ENCODE data around the gene DHX29. TPM values are rescaled to one million over a fixed set of nuclear protein-coding genes. Genes with fewer than 3 reads are reported as not detected.

Gene DHX29
- total and polyA plus RNA-seq, 3 donors from 2014 or later: 8.8 to 26.8 (median 19.0) TPM

DNA sequence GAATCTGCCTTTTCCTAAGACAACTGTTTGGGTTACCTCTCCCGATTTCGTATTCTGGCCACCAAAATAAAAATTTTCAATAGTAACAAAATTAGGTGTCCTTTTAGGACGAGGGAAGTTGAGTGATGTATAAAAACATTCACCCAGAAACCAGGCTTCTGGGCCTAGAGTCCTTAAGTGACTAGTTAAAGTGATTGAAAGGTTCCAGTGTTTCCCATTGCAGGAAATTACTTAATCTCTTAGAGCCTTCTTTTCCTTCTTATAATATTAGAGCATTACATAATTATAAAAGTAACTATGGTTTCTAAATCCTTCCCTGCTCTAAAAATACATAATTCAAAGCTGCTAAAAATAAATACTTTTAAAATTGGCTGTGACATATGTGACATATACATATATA is 87.7 kb downstream of the DHX29 start:
- H3K9me3 ChIP-seq: no peaks in the 10 kb centered on the region
- no peak overlapping the region for H3K4me3 ChIP-seq
- no peaks in the 10 kb centered on the region for H3K36me3 ChIP-seq (ENCODE audit: low read depth, missing control alignments)
- intact Hi-C loops (cut with DNase I; ENCODE audit: low total_unique reads): no loop called here
- no peak overlapping the region for H3K27ac ChIP-seq
- TF ChIP-seq POLR2A (IDR thresholded peaks at IDR 0.05): no peak
- TF ChIP-seq, protein P1, sequence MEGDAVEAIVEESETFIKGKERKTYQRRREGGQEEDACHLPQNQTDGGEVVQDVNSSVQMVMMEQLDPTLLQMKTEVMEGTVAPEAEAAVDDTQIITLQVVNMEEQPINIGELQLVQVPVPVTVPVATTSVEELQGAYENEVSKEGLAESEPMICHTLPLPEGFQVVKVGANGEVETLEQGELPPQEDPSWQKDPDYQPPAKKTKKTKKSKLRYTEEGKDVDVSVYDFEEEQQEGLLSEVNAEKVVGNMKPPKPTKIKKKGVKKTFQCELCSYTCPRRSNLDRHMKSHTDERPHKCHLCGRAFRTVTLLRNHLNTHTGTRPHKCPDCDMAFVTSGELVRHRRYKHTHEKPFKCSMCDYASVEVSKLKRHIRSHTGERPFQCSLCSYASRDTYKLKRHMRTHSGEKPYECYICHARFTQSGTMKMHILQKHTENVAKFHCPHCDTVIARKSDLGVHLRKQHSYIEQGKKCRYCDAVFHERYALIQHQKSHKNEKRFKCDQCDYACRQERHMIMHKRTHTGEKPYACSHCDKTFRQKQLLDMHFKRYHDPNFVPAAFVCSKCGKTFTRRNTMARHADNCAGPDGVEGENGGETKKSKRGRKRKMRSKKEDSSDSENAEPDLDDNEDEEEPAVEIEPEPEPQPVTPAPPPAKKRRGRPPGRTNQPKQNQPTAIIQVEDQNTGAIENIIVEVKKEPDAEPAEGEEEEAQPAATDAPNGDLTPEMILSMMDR (IDR thresholded peaks at IDR 0.05): no peak
- H3K4me1 ChIP-seq: peaks cover 5% of the 10 kb centered on the region
- no peaks in the 10 kb centered on the region for H3K27me3 ChIP-seq
- 54 to 86% methylated on average over 3 of the region's 3 CpGs for whole genome bisulfite sequencing, 2 donors
- no peak for DNase-seq

DNA sequence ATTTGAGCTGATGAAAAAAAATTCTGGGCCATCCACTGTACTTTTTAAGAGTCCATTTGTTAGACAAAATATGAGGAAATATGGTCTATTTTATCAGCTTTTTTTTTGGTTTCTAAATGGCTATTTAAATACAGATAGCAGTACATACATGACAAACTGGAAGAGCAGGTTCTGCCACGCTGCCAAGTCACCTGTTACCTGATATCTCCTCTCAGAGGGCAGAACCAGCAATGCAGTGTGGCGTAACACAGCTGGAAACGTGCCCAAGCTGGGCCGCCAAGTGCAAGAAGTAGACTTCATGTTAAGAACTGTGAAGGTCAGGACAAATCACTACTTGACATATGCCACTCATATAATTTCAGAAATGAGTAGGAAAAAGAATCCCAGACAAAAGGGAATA is 88.5 kb downstream of the DHX29 start:
- intact Hi-C loops (cut with DNase I; ENCODE audit: low total_unique reads): no loop called here
- Histone ChIP-seq H3K27me3 (no peaks in the 10 kb centered on the region), H3K27ac (no peak overlapping the region), H3K4me3 (no peak overlapping the region), H3K9me3 (no peaks in the 10 kb centered on the region), H3K36me3 (ENCODE audit: low read depth, missing control alignments) (no peaks in the 10 kb centered on the region), H3K4me1 (peaks cover 5% of the 10 kb centered on the region)
- WGBS, 2 donors: 53 to 56% methylated on average over 4 of the region's 4 CpGs
- no peak for DNase-seq
- no peak for TF ChIP-seq POLR2A (IDR thresholded peaks at IDR 0.05)
- TF ChIP-seq, protein P1 (IDR thresholded peaks at IDR 0.05): no peak

- Histone ChIP-seq H3K4me3 (no peak overlapping the region), H3K9me3 (no peaks in the 10 kb centered on the region), H3K27ac (no peak overlapping the region), H3K36me3 (ENCODE audit: low read depth, missing control alignments) (no peaks in the 10 kb centered on the region), H3K4me1 (no peaks in the 10 kb centered on the region), H3K27me3 (no peaks in the 10 kb centered on the region)
- no peak for DNase-seq
- 88 to 91% methylated on average over 2 of the region's 2 CpGs for WGBS, 2 donors
- TF ChIP-seq POLR2A (IDR thresholded peaks at IDR 0.05): no peak
- TF ChIP-seq, protein P1 (IDR thresholded peaks at IDR 0.05): no peak
- intact Hi-C loops (cut with DNase I; ENCODE audit: low total_unique reads): no loop called here
These were observed 96.2 kb downstream of the DHX29 start for GRCh38 chr5:55211184-55211874.

Other genes starting within 250 kb of the DHX29 start
- gene GZMA, start 205.0 kb downstream of the DHX29 start, total RNA-seq: under 1 TPM in 1 of 2 donors, not detected in 1; 0.37 TPM
- gene GZMA, start 205.0 kb downstream of the DHX29 start, polyA plus RNA-seq (ENCODE audit: insufficient read depth, low read depth, low replicate concordance): 7.1 TPM
- 10 to 100 TPM in 1 of 2 donors, 1 to 10 TPM in 1; 8.2 to 12.3 TPM for gene GPX8, start 147.5 kb downstream of the DHX29 start, total RNA-seq
- 13.9 TPM for gene GPX8, start 147.5 kb downstream of the DHX29 start, polyA plus RNA-seq (ENCODE audit: insufficient read depth, low read depth, low replicate concordance)
- gene CDC20B, start 134.5 kb downstream of the DHX29 start, total RNA-seq: 10 to 100 TPM in 1 of 2 donors, 1 to 10 TPM in 1; 4.8 to 15.6 TPM
- 2.8 TPM for gene CDC20B, start 134.5 kb downstream of the DHX29 start, polyA plus RNA-seq (ENCODE audit: insufficient read depth, low read depth, low replicate concordance)
- gene MCIDAS, start 80.4 kb downstream of the DHX29 start, total RNA-seq: under 1 TPM; 0.39 to 0.68 TPM
- gene MCIDAS, start 80.4 kb downstream of the DHX29 start, polyA plus RNA-seq (ENCODE audit: insufficient read depth, low read depth, low replicate concordance): 0.42 TPM
- 10 to 100 TPM; 13.8 to 14.4 TPM for gene CCNO, start 74.1 kb downstream of the DHX29 start, total RNA-seq
- 19.9 TPM for gene CCNO, start 74.1 kb downstream of the DHX29 start, polyA plus RNA-seq (ENCODE audit: insufficient read depth, low read depth, low replicate concordance)
- 100 to 1,000 TPM; 108 to 126 TPM for gene MTREX, start 295 bp upstream of the DHX29 start, total RNA-seq
- 33.7 TPM for gene MTREX, start 295 bp upstream of the DHX29 start, polyA plus RNA-seq (ENCODE audit: insufficient read depth, low read depth, low replicate concordance)
- gene PLPP1, start 227.3 kb upstream of the DHX29 start, total RNA-seq: 100 to 1,000 TPM in 1 of 2 donors, 10 to 100 TPM in 1; 64.7 to 111 TPM
- gene PLPP1, start 227.3 kb upstream of the DHX29 start, polyA plus RNA-seq (ENCODE audit: insufficient read depth, low read depth, low replicate concordance): 66.7 TPM

Measured in testis (tissue), 3 donors.